GM06990 (cell line): ENCODE results near the gene C1orf21.
A peak's percentile ranks its signal among the peaks of the same experiment; 100 is the strongest.

Experiments
- DNase-seq: peaks from one replicate; pipeline ENCODE4 v3.0.0-alpha.2; 2011; ENCODE audit not compliant: insufficient read length; ENCODE audit errors: extremely low read depth
- H3K27me3 ChIP-seq: replicated peaks from 2 replicates; pipeline ENCODE4 v1.6.0; 2011; ENCODE audit warnings: low read length; ENCODE audit not compliant: control insufficient read depth, insufficient read depth
- H3K36me3 ChIP-seq: 2 replicates; pipeline ENCODE4 v1.5.1; 2011; ENCODE audit warnings: low read length; ENCODE audit not compliant: control insufficient read depth, insufficient read depth
- H3K4me3 ChIP-seq: replicated peaks from 2 replicates; pipeline ENCODE4 v1.5.1; 2011; ENCODE audit warnings: low read depth, mild to moderate bottlenecking, control low read depth, low read length
- TF ChIP-seq, protein P1 (sequence below): IDR thresholded peaks from 2 replicates; pipeline ENCODE4 v1.5.1; 2011; ENCODE audit warnings: low read length, control low read depth, mild to moderate bottlenecking, inconsistent platforms; ENCODE audit not compliant: insufficient read depth, poor library complexity, severe bottlenecking

The C1orf21 gene

GRCh38 chr1:184387476-184388318, 868 bp downstream of the C1orf21 start:
- peak overlapping the region; percentile 73 for H3K4me3 ChIP-seq
- no peaks in the 10 kb centered on the region for H3K36me3 ChIP-seq
- DNase-seq: peak; percentile 35
- H3K27me3 ChIP-seq: no peaks in the 10 kb centered on the region; the same call in 1 of the 2 replicates
- TF ChIP-seq, protein P1, sequence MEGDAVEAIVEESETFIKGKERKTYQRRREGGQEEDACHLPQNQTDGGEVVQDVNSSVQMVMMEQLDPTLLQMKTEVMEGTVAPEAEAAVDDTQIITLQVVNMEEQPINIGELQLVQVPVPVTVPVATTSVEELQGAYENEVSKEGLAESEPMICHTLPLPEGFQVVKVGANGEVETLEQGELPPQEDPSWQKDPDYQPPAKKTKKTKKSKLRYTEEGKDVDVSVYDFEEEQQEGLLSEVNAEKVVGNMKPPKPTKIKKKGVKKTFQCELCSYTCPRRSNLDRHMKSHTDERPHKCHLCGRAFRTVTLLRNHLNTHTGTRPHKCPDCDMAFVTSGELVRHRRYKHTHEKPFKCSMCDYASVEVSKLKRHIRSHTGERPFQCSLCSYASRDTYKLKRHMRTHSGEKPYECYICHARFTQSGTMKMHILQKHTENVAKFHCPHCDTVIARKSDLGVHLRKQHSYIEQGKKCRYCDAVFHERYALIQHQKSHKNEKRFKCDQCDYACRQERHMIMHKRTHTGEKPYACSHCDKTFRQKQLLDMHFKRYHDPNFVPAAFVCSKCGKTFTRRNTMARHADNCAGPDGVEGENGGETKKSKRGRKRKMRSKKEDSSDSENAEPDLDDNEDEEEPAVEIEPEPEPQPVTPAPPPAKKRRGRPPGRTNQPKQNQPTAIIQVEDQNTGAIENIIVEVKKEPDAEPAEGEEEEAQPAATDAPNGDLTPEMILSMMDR: no peak

- Histone ChIP-seq H3K27me3 (no peaks in the 10 kb centered on the region; the same call in 1 of the 2 replicates), H3K4me3 (peak overlapping the region; percentile 73), H3K36me3 (no peaks in the 10 kb centered on the region)
- TF ChIP-seq, protein P1: no peak
- no peak for DNase-seq
Observed at GRCh38 chr1:184388319-184388889, 1.6 kb downstream of the C1orf21 start.

- Histone ChIP-seq H3K4me3 (peak overlapping the region; percentile 73), H3K36me3 (no peaks in the 10 kb centered on the region), H3K27me3 (no peaks in the 10 kb centered on the region; the same call in 1 of the 2 replicates)
- DNase-seq: no peak
- TF ChIP-seq, protein P1: no peak
Observed at GRCh38 chr1:184388971-184389370, 2.1 kb downstream of the C1orf21 start.

GRCh38 chr1:184389446-184389845, 2.6 kb downstream of the C1orf21 start:
- Histone ChIP-seq H3K27me3 (no peaks in the 10 kb centered on the region; the same call in 1 of the 2 replicates), H3K4me3 (no peak overlapping the region), H3K36me3 (no peaks in the 10 kb centered on the region)
- DNase-seq: no peak
- TF ChIP-seq, protein P1: no peak

DNA sequence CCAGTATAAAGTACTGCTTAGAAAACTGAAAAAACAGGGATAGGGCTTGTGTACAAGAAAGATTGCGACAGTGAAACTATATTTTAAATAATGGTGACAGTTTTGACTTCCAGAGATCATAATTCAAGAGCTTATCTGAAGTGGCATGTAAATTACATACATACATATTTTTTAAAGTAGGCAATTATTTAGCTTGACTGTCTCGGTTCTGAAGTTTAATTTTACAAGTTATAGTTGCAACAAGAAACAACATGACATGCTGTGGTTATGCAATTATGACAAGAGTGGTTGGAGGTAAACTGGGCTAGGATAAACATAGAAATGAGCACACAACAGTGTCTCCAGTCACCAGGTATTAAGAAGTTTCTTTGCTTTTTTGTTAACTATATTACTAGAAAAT, 4.1 kb downstream of the C1orf21 start:
- Histone ChIP-seq H3K4me3 (no peak overlapping the region), H3K27me3 (no peaks in the 10 kb centered on the region; the same call in 1 of the 2 replicates), H3K36me3 (no peaks in the 10 kb centered on the region)
- DNase-seq: no peak
- TF ChIP-seq, protein P1: no peak
